Kidney (tissue), 14 donors: ENCODE measurements around the gene SCAF1. TPM values are rescaled to one million over a fixed set of nuclear protein-coding genes. Genes with fewer than 3 reads are reported as not detected.

ENCODE experiments used
- DNase-seq, 5 donors: peaks; one replicate each; pipeline ENCODE4 v3.0.0-alpha.2; 2013 to 2020
- FAIRE-seq: peaks from 2 replicates; lab custom pipeline; 2012; peaks lifted over from hg19 to GRCh38; lab: Jason Lieb, UNC
- H3K27ac ChIP-seq, 2 donors: one replicate each; pipeline ENCODE4 v1.7.0; 2013; ENCODE audit warnings: low read depth in 2 of 2, low read length in 2 of 2, inconsistent platforms in 1 of 2
- H3K27me3 ChIP-seq: one replicate; pipeline ENCODE4 v1.7.1; 2013; ENCODE audit warnings: low read length, inconsistent platforms; ENCODE audit not compliant: control insufficient read depth, insufficient read depth
- H3K36me3 ChIP-seq, 3 donors: one replicate each; pipeline versions ENCODE4 v1.7.0 to v1.7.1; 2013; ENCODE audit warnings: low read length in 3 of 3, control low read depth in 1 of 3, inconsistent platforms in 1 of 3; ENCODE audit not compliant: insufficient read depth in 3 of 3, control insufficient read depth in 2 of 3
- H3K4me1 ChIP-seq, 3 donors: one replicate each; pipeline versions ENCODE4 v1.7.0 to v1.7.1; 2013; ENCODE audit warnings: low read length in 3 of 3, inconsistent platforms in 1 of 3, low read depth in 1 of 3; ENCODE audit not compliant: control insufficient read depth in 2 of 3, insufficient read depth in 2 of 3
- H3K4me3 ChIP-seq, 3 donors: one replicate each; pipeline versions ENCODE4 v1.7.0 to v1.8.1; 2013; ENCODE audit warnings: low read length in 3 of 3, control low read depth in 1 of 3, inconsistent platforms in 1 of 3
- H3K9ac ChIP-seq, 3 donors: one replicate each; pipeline versions ENCODE4 v1.7.0 to v1.7.1; 2013; ENCODE audit warnings: low read length in 3 of 3, control low read depth in 1 of 3, inconsistent platforms in 1 of 3
- H3K9me3 ChIP-seq, 3 donors: one replicate each; pipeline versions ENCODE4 v1.7.0 to v1.7.1; 2013; ENCODE audit warnings: low read length in 3 of 3, control low read depth in 1 of 3, inconsistent platforms in 1 of 3; ENCODE audit not compliant: control insufficient read depth in 2 of 3, insufficient read depth in 1 of 3
- CTCF ChIP-seq: IDR thresholded peaks from 3 replicates; pipeline ENCODE4 v1.5.1; 2012; ENCODE audit warnings: mild to moderate bottlenecking, moderate library complexity, borderline replicate concordance; ENCODE audit not compliant: insufficient read depth; ENCODE audit errors: extremely low read depth
- intact Hi-C: fragments of 100-400 bp; cut with DNase I; formaldehyde crosslinking; loops from one replicate; pipeline ENCODE4 v1.11.1; 2022
- polyA plus RNA-seq: library from polyadenylated mRNA; stranded (reverse); fragments of 350-450 nt; fragmentation: Illumina TruSeq; extraction: RNeasy Lipid Tissue Mini Kit (QIAGEN cat#74804); gene quantifications from one replicate; pipeline ENCODE4 v1.2.3, GENCODE V29; 2014; ENCODE audit warnings: low read depth, low replicate concordance; ENCODE audit not compliant: insufficient read depth
- total RNA-seq: library from RNA; stranded (reverse); fragmentation: NEBNext Ultra II Directional; extraction: Animal tissue kit (Norgen Biotek cat#: 25700); gene quantifications from one replicate; pipeline ENCODE4 v1.2.1, GENCODE V29; 2021
- donor health status: control.
- donor health status: control.
- donor health status: control.
- donor health status: control.
- donor health status: control.
- donor health status: DM: yes; HTN: yes; CAD: no.
- donor health status: Normal renal cell carcinoma (clear cell type).

SCAF1 gene
- total and polyA plus RNA-seq, 2 donors from 2014 or later = 18.1 to 69.0 TPM

DNA sequence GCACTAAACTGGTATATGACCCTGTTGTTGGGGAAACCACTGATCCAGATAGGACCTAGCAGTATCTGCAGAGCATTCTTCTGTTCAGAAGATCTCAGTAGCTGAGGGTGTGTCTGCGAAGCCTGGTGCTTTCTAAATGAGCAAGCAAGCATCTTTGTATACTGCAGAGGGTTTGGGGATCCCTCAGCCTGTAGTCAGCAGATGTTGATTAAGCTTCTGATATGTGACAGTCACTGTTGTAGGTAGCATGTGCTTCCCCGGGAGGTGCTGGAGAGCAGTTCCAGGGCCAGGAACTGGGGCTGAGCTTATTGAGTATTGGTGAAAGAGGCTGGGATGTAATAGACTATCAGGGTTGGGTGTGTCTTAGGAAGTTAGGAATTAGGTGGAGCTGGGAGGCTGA is 1.5 kb downstream of the SCAF1 start:
- intact Hi-C loops = no loop called here
- Histone ChIP-seq H3K9me3 (no peaks in the 10 kb centered on the region), H3K4me1 (peaks cover 7 to 15% (median 14%) of the 10 kb centered on the region in 3 donors), H3K36me3 (peaks cover 0 to 11% (median 5%) of the 10 kb centered on the region in 3 donors), H3K9ac (no peak overlapping the region), H3K27ac (no peak overlapping the region), H3K27me3 (no peaks in the 10 kb centered on the region), H3K4me3 (no peak overlapping the region)
- DNase-seq = no peak
- TF ChIP-seq CTCF = no peak
- FAIRE-seq = no peak

GRCh38 chr19:49645592-49645991 is 3.6 kb downstream of the SCAF1 start:
- no peaks in the 10 kb centered on the region for H3K9me3 ChIP-seq
- no peak overlapping the region for H3K27ac ChIP-seq
- H3K36me3 ChIP-seq = peaks cover 0 to 21% (median 10%) of the 10 kb centered on the region in 3 donors
- no peak for FAIRE-seq
- no peak overlapping the region for H3K4me3 ChIP-seq
- H3K9ac ChIP-seq = no peak overlapping the region
- no peaks in the 10 kb centered on the region for H3K27me3 ChIP-seq
- intact Hi-C loops = no loop called here
- DNase-seq = no peak
- no peak for TF ChIP-seq CTCF
- H3K4me1 ChIP-seq = peaks cover 7 to 14% (median 13%) of the 10 kb centered on the region in 3 donors

GRCh38 chr19:49645995-49646394 is 4.0 kb downstream of the SCAF1 start:
- DNase-seq (no peak), FAIRE-seq (no peak)
- Histone ChIP-seq H3K9me3 (no peaks in the 10 kb centered on the region), H3K9ac (no peak overlapping the region), H3K36me3 (peaks cover 0 to 21% (median 10%) of the 10 kb centered on the region in 3 donors), H3K27me3 (no peaks in the 10 kb centered on the region), H3K27ac (no peak overlapping the region), H3K4me3 (no peak overlapping the region), H3K4me1 (peaks cover 7 to 14% (median 10%) of the 10 kb centered on the region in 3 donors)
- no peak for TF ChIP-seq CTCF
- intact Hi-C loops = no loop called here

GRCh38 chr19:49646586-49646985 is 4.6 kb downstream of the SCAF1 start:
- no peaks in the 10 kb centered on the region for H3K9me3 ChIP-seq
- no peak for FAIRE-seq
- intact Hi-C loops = no loop called here
- H3K27me3 ChIP-seq = no peaks in the 10 kb centered on the region
- no peak for TF ChIP-seq CTCF
- DNase-seq = no peak
- H3K27ac ChIP-seq = no peak overlapping the region
- H3K4me3 ChIP-seq = no peak overlapping the region
- H3K36me3 ChIP-seq = peaks cover 0 to 21% (median 12%) of the 10 kb centered on the region in 3 donors
- peaks cover 7 to 14% (median 10%) of the 10 kb centered on the region in 3 donors for H3K4me1 ChIP-seq
- no peak overlapping the region for H3K9ac ChIP-seq
